ENCODE data around the gene IRAK2. TPM values are rescaled to one million over a fixed set of nuclear protein-coding genes. Genes with fewer than 3 reads are reported as not detected.

The IRAK2 gene
- total and polyA plus RNA-seq, 2 donors (not counting 3 experiments of a cell fraction or from before 2014, with no cell fraction given) = 7.9 to 10.0 TPM

DNA sequence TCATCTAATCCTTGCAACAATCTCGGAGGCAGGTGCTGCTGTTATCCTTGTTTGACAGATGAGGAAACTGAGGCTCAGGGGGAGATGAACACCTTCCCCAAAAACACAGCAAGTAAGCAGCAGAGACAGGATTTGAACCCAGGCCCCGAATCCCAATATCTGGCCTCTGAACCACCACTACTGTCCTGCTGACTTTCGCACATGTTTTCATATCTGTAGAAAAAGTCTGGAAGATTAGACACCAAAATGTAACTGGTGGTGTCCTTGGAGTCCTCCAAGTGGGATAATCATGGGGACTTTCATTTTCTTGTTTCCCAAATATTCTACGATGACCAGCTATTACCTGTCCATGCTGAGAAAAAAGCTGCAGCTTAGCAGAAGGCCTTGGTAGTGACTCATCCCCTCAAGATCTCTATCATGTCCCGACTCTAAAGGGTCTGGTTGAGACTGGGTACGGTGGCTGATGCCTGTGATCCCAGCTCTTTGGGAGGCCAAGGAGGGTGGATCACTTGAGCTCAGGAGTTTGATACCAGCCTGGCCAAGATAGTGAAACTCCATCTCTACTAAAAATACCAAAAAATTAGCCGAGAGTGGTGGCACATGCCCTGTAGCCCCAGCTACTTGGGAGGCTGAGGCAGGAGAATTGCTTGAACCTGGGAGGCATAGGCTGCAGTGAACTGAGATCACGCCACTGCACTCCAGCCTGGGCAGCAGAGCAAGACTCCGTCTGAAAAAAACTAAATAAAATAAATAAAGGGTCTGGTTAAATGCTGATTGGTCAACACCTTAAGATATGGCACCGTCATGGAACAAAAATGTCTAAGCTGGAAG is 8.6 kb downstream of the IRAK2 start:
- dilution Hi-C loops (cut with MboI; ENCODE audit: extremely low pct_ligation_motif_present, low sequenced_read_pairs) (no loop called here), intact Hi-C loops (cut with micrococcal nuclease) (loop anchor here (5.0 kb wide), 1 partner anchor 34 kb away; no protein-coding TSS in a partner anchor)
- no peak overlapping the region for H2AFZ ChIP-seq (ENCODE audit: low read depth, low read length)
- TF ChIP-seq FOS (IDR thresholded peaks at IDR 0.05; ENCODE audit: borderline replicate concordance, insufficient read depth, low read length) (no peak), EZH2 (IDR thresholded peaks at IDR 0.05; ENCODE audit: borderline replicate concordance, low read depth, low read length, severe bottlenecking) (no peak), POLR2A (IDR thresholded peaks at IDR 0.05; ENCODE audit: low read depth, low read length) (no peak), JUN (IDR thresholded peaks at IDR 0.05; ENCODE audit: borderline replicate concordance, insufficient read depth, insufficient read length, low read depth) (peak; percentile 30), POLR2AphosphoS5 (IDR thresholded peaks at IDR 0.05; ENCODE audit: insufficient read depth, low read depth, low read length) (no peak), GATA2 (IDR thresholded peaks at IDR 0.05; ENCODE audit: insufficient read depth, insufficient read length, low read depth, low read length) (peak; percentile 56), MYC (IDR thresholded peaks at IDR 0.05; ENCODE audit: low read depth, low read length) (no peak)
- TF ChIP-seq, protein P1, sequence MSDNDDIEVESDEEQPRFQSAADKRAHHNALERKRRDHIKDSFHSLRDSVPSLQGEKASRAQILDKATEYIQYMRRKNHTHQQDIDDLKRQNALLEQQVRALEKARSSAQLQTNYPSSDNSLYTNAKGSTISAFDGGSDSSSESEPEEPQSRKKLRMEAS (IDR thresholded peaks at IDR 0.05; ENCODE audit: insufficient read depth, insufficient read length) = no peak
- TF ChIP-seq, protein P2, sequence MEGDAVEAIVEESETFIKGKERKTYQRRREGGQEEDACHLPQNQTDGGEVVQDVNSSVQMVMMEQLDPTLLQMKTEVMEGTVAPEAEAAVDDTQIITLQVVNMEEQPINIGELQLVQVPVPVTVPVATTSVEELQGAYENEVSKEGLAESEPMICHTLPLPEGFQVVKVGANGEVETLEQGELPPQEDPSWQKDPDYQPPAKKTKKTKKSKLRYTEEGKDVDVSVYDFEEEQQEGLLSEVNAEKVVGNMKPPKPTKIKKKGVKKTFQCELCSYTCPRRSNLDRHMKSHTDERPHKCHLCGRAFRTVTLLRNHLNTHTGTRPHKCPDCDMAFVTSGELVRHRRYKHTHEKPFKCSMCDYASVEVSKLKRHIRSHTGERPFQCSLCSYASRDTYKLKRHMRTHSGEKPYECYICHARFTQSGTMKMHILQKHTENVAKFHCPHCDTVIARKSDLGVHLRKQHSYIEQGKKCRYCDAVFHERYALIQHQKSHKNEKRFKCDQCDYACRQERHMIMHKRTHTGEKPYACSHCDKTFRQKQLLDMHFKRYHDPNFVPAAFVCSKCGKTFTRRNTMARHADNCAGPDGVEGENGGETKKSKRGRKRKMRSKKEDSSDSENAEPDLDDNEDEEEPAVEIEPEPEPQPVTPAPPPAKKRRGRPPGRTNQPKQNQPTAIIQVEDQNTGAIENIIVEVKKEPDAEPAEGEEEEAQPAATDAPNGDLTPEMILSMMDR (IDR thresholded peaks at IDR 0.05; ENCODE audit: extremely low read depth in 1 of 2, insufficient read depth in 1 of 2, low read depth in 1 of 2, low read length in 2 of 2) = no peak
- H3K9me3 ChIP-seq (replicated peaks; ENCODE audit: control insufficient read depth, insufficient read depth, low read length) = no peaks in the 10 kb centered on the region
- peak; percentile 18 for FAIRE-seq
- H4K20me1 ChIP-seq (replicated peaks; ENCODE audit: control insufficient read depth, extremely low read depth, insufficient read depth, low read length) = no peaks in the 10 kb centered on the region
- BruUV-seq (replicated peaks) = TSS peak; percentile 96
- no peak for DNase-seq (ENCODE audit: low read depth, low spot score)
- H3K4me3 ChIP-seq (replicated peaks in 1 of 3; ENCODE audit: insufficient read depth in 1 of 3, low read depth in 1 of 3, low read length in 3 of 3) = no peak overlapping the region
- H3K9me1 ChIP-seq (replicated peaks; ENCODE audit: control insufficient read depth, extremely low read depth, insufficient read depth, low read length) = no peaks in the 10 kb centered on the region
- H3K4me2 ChIP-seq (ENCODE audit: insufficient read depth, low read length) = peak overlapping the region; percentile 35
- H3K4me1 ChIP-seq (ENCODE audit: control insufficient read depth, extremely low read depth, insufficient read depth, low read length) = peaks cover 14% of the 10 kb centered on the region
- H3K9ac ChIP-seq (replicated peaks; ENCODE audit: extremely low read depth, insufficient read depth, low read length) = peak overlapping the region; percentile 33
- H3K36me3 ChIP-seq (ENCODE audit: control insufficient read depth in 2 of 2, extremely low read depth in 1 of 2, insufficient read depth in 2 of 2, low read length in 2 of 2) = no peaks in the 10 kb centered on the region
- H3K27me3 ChIP-seq (ENCODE audit: control insufficient read depth in 2 of 2, insufficient read depth in 2 of 2, low read length in 2 of 2) = no peaks in the 10 kb centered on the region
- H3K27ac ChIP-seq (ENCODE audit: insufficient read depth, low read depth, low read length) = peak overlapping the region; percentile 84
- CTCF ChIA-PET = interaction anchor here (1.2 to 2.4 kb wide), 5 partner anchors 8 to 98 kb away, joined by 3 to 15 read pairs (median 6); partner anchors contain the start of gene IRAK2
- POLR2A ChIA-PET = interaction anchor here (1.1 kb wide), 1 partner anchor 19 kb away, joined by 4 read pairs; no protein-coding TSS in a partner anchor
- H3K79me2 ChIP-seq (ENCODE audit: control insufficient read depth, insufficient read depth, low read length) = no peaks in the 10 kb centered on the region
